PC-9 (cell line): ENCODE data around the gene NEB.

ENCODE experiments used
- EZH2 ChIP-seq: fragments of 200-600 bp; sonication (generic); IDR thresholded peaks from 2 replicates; pipeline ENCODE4 v1.8.0; 2017; ENCODE audit warnings: antibody characterized with exemption, low read depth
- TF ChIP-seq, protein P1 (sequence below): fragments of 200-600 bp; sonication (generic); conservative IDR thresholded peaks from 2 replicates; pipeline ENCODE4 v1.6.1; 2017; ENCODE audit warnings: mixed run types, antibody characterized with exemption, mild to moderate bottlenecking, moderate library complexity

DNA sequence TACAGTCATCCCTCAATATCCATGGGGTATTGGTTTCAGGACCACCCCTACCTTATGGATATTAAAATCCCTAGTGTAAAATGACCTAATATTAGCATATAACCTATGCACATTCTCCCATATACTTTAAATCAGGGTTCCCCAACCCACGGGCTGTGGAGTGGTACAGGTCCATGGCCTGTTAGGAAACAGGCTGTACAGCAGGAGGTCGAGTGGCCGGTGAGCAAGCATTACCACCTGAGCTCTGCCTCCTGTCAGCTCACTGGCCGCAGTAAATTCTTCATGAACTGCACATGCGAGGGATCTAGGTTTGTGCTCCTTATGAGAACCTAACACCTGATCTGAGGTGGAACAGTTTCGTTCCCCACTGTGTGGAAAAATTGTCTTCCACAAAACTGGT is 250.7 kb downstream of the NEB start:
- TF ChIP-seq, protein P1, sequence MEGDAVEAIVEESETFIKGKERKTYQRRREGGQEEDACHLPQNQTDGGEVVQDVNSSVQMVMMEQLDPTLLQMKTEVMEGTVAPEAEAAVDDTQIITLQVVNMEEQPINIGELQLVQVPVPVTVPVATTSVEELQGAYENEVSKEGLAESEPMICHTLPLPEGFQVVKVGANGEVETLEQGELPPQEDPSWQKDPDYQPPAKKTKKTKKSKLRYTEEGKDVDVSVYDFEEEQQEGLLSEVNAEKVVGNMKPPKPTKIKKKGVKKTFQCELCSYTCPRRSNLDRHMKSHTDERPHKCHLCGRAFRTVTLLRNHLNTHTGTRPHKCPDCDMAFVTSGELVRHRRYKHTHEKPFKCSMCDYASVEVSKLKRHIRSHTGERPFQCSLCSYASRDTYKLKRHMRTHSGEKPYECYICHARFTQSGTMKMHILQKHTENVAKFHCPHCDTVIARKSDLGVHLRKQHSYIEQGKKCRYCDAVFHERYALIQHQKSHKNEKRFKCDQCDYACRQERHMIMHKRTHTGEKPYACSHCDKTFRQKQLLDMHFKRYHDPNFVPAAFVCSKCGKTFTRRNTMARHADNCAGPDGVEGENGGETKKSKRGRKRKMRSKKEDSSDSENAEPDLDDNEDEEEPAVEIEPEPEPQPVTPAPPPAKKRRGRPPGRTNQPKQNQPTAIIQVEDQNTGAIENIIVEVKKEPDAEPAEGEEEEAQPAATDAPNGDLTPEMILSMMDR: no peak
- no peak for TF ChIP-seq EZH2
